HepG2 (cell line): ENCODE data around the gene NELFB. TPM values are rescaled to one million over a fixed set of nuclear protein-coding genes. Genes with fewer than 3 reads are reported as not detected.

Source experiments
- AKAP8 ChIP-seq: sonication (generic); formaldehyde crosslinking; IDR thresholded peaks from 2 replicates; pipeline ENCODE4 v1.5.1; 2020; ENCODE audit warnings: mild to moderate bottlenecking, missing genetic modification reagents
- ATM ChIP-seq: fragments of 450-650 bp; IDR thresholded peaks from 2 replicates; pipeline ENCODE4 v1.7.1; 2017; ENCODE audit warnings: mild to moderate bottlenecking, borderline replicate concordance
- ATRX ChIP-seq: sonication (generic); formaldehyde crosslinking; IDR thresholded peaks from 2 replicates; pipeline ENCODE4 v1.4.0; 2020; ENCODE audit warnings: missing genetic modification reagents, borderline replicate concordance
- EZH2 ChIP-seq: conservative IDR thresholded peaks from 2 replicates; pipeline ENCODE4 v1.6.1; 2012; ENCODE audit warnings: mild to moderate bottlenecking, low read depth, low read length, moderate library complexity
- MXD4 ChIP-seq: IDR thresholded peaks from 2 replicates; pipeline ENCODE4 v1.6.1; 2016; ENCODE audit warnings: mild to moderate bottlenecking, missing biosample characterization, missing genetic modification reagents
- MXI1 ChIP-seq: IDR thresholded peaks from 3 replicates; pipeline ENCODE4 v1.6.1; 2012; ENCODE audit warnings: low read depth, low read length, inconsistent platforms, borderline replicate concordance
- MYNN ChIP-seq: sonication (generic); formaldehyde crosslinking; IDR thresholded peaks from 2 replicates; pipeline ENCODE4 v1.4.0; 2020; ENCODE audit warnings: mild to moderate bottlenecking, low read depth, missing genetic modification reagents
- NFATC3 ChIP-seq: sonication (generic); formaldehyde crosslinking; IDR thresholded peaks from 2 replicates; pipeline ENCODE4 v1.5.1; 2020; ENCODE audit warnings: mild to moderate bottlenecking, missing genetic modification reagents
- NPAS2 ChIP-seq: sonication (generic); formaldehyde crosslinking; IDR thresholded peaks from 2 replicates; pipeline ENCODE4 v1.8.0; 2022; ENCODE audit warnings: mild to moderate bottlenecking, missing genetic modification reagents, borderline replicate concordance
- PAX8 ChIP-seq: sonication (generic); formaldehyde crosslinking; IDR thresholded peaks from 2 replicates; pipeline ENCODE4 v1.8.0; 2022; ENCODE audit warnings: mild to moderate bottlenecking, missing genetic modification reagents, borderline replicate concordance
- STAT5B ChIP-seq: sonication (generic); formaldehyde crosslinking; IDR thresholded peaks from 2 replicates; pipeline ENCODE4 v1.4.0; 2020; ENCODE audit warnings: missing genetic modification reagents
- TEAD3 ChIP-seq: optimal IDR thresholded peaks from 2 replicates; pipeline ENCODE3; 2016; ENCODE audit warnings: borderline replicate concordance
- THAP7 ChIP-seq: sonication (generic); formaldehyde crosslinking; IDR thresholded peaks from 2 replicates; pipeline ENCODE4 v1.8.1; 2023; ENCODE audit warnings: mild to moderate bottlenecking, missing genetic modification reagents
- ZBTB7B ChIP-seq: sonication (generic); formaldehyde crosslinking; IDR thresholded peaks from 2 replicates; pipeline ENCODE4 v1.4.0; 2020; ENCODE audit warnings: missing genetic modification reagents
- ZFP1 ChIP-seq: IDR thresholded peaks from 2 replicates; pipeline ENCODE4 v1.6.1; 2016
- ZMYM2 ChIP-seq: sonication (generic); formaldehyde crosslinking; IDR thresholded peaks from 2 replicates; pipeline ENCODE4 v1.8.0; 2022; ENCODE audit warnings: mild to moderate bottlenecking, missing genetic modification reagents
- ZNF556 ChIP-seq: sonication (generic); formaldehyde crosslinking; IDR thresholded peaks from 2 replicates; pipeline ENCODE4 v1.4.0; 2020; ENCODE audit warnings: mild to moderate bottlenecking, missing genetic modification reagents, borderline replicate concordance
- ZNF746 ChIP-seq: sonication (generic); formaldehyde crosslinking; IDR thresholded peaks from 2 replicates; pipeline ENCODE4 v1.8.0; 2022; ENCODE audit warnings: mild to moderate bottlenecking, missing genetic modification reagents
- ZNF781 ChIP-seq: sonication (generic); formaldehyde crosslinking; IDR thresholded peaks from 2 replicates; pipeline ENCODE4 v1.5.1; 2020; ENCODE audit warnings: borderline replicate concordance, mild to moderate bottlenecking, missing genetic modification reagents; ENCODE audit errors: not compliant biosample characterization
- ZNF878 ChIP-seq: sonication (generic); formaldehyde crosslinking; IDR thresholded peaks from 2 replicates; pipeline ENCODE4 v1.8.1; 2023; ENCODE audit warnings: mild to moderate bottlenecking, missing genetic modification reagents, moderate library complexity
- polyA plus RNA-seq, 8 experiments: library from polyadenylated mRNA; depleted of rRNA in 3 of 8; stranded (reverse) in 7 of 8; unstranded in 1 of 8; fragments of >200 nt; fragmentation: Illumina TruSeq in 4 of 8; extraction: Trizol in 4 of 8; gene quantifications; 2 replicates each; pipeline versions ENCODE4 v1.2.1 to v1.2.3, GENCODE V29; 2011 to 2016; ENCODE audit warnings: low read depth in 4 of 8, missing spikeins in 1 of 8, mixed read lengths in 1 of 8; ENCODE audit not compliant: insufficient read depth in 1 of 8
- total RNA-seq, 5 experiments: library from RNA; depleted of rRNA; stranded (reverse); fragments of >200 nt; fragmentation: Illumina TruSeq; extraction: Trizol; gene quantifications; 2 replicates each; pipeline ENCODE4 v1.2.3, GENCODE V29; 2016; ENCODE audit warnings: low read depth in 1 of 5
- TF ChIP-seq, protein P1 (sequence below): sonication (generic); formaldehyde crosslinking; conservative IDR thresholded peaks from 2 replicates; pipeline ENCODE4 v1.4.0; 2020; ENCODE audit warnings: missing genetic modification reagents
- TF ChIP-seq, protein P2 (sequence below): sonication (generic); IDR thresholded peaks from 2 replicates; pipeline ENCODE4 v1.6.1; 2016; ENCODE audit warnings: low read depth, borderline replicate concordance
- TF ChIP-seq, protein P3 (sequence below): sonication (generic); formaldehyde crosslinking; IDR thresholded peaks from 2 replicates; pipeline ENCODE4 v1.5.0; 2020; ENCODE audit warnings: missing genetic modification reagents, mild to moderate bottlenecking, borderline replicate concordance
- TF ChIP-seq, protein P4 (sequence below), 2 experiments: IDR thresholded peaks; 2 replicates each; pipeline ENCODE4 v1.6.1; 2011 to 2012; ENCODE audit warnings: low read length in 2 of 2, borderline replicate concordance in 1 of 2, low read depth in 1 of 2, mild to moderate bottlenecking in 1 of 2, moderate library complexity in 1 of 2

The NELFB gene
- total and polyA plus RNA-seq, 2 of the 13 experiments (the other 11 are each of a cell fraction or from before 2014, with no cell fraction given) = 26.5 to 45.8 TPM

- TF ChIP-seq AKAP8 (CRISPR knock-in tag) (no peak), ZNF556 (CRISPR knock-in tag) (no peak), PAX8 (no peak), TEAD3 (no peak), MYNN (no peak), THAP7 (CRISPR knock-in tag) (no peak), NFATC3 (CRISPR knock-in tag) (no peak), NPAS2 (CRISPR knock-in tag) (no peak), MXD4 (CRISPR knock-in tag) (peak; percentile 62; the same call in 1 of the 2 replicates), ZMYM2 (CRISPR knock-in tag) (no peak), ZNF878 (CRISPR knock-in tag) (no peak), ZNF746 (CRISPR knock-in tag) (peak; percentile 89; the same call in 1 of the 2 replicates), ATM (no peak), EZH2 (no peak), ZFP1 (CRISPR knock-in tag) (no peak), MXI1 (peak; percentile 42; the same call in 1 of the 3 replicates), ZBTB7B (CRISPR knock-in tag) (peak; percentile 39; the same call in 1 of the 2 replicates), STAT5B (CRISPR knock-in tag) (no peak), ATRX (no peak), ZNF781 (CRISPR knock-in tag) (no peak)
- TF ChIP-seq, protein P1, sequence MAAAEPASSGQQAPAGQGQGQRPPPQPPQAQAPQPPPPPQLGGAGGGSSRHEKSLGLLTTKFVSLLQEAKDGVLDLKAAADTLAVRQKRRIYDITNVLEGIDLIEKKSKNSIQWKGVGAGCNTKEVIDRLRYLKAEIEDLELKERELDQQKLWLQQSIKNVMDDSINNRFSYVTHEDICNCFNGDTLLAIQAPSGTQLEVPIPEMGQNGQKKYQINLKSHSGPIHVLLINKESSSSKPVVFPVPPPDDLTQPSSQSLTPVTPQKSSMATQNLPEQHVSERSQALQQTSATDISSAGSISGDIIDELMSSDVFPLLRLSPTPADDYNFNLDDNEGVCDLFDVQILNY (CRISPR knock-in tag) = no peak
- TF ChIP-seq, protein P2, sequence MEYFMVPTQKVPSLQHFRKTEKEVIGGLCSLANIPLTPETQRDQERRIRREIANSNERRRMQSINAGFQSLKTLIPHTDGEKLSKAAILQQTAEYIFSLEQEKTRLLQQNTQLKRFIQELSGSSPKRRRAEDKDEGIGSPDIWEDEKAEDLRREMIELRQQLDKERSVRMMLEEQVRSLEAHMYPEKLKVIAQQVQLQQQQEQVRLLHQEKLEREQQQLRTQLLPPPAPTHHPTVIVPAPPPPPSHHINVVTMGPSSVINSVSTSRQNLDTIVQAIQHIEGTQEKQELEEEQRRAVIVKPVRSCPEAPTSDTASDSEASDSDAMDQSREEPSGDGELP = peak; percentile 98
- TF ChIP-seq, protein P3, sequence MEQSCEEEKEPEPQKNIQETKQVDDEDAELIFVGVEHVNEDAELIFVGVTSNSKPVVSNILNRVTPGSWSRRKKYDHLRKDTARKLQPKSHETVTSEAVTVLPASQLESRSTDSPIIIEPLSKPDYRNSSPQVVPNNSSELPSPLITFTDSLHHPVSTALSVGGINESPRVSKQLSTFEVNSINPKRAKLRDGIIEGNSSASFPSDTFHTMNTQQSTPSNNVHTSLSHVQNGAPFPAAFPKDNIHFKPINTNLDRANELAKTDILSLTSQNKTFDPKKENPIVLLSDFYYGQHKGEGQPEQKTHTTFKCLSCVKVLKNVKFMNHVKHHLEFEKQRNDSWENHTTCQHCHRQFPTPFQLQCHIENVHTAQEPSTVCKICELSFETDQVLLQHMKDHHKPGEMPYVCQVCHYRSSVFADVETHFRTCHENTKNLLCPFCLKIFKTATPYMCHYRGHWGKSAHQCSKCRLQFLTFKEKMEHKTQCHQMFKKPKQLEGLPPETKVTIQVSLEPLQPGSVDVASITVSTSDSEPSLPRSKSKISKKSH = peak; percentile 87; the same call in 1 of the 2 replicates
- TF ChIP-seq, protein P4, sequence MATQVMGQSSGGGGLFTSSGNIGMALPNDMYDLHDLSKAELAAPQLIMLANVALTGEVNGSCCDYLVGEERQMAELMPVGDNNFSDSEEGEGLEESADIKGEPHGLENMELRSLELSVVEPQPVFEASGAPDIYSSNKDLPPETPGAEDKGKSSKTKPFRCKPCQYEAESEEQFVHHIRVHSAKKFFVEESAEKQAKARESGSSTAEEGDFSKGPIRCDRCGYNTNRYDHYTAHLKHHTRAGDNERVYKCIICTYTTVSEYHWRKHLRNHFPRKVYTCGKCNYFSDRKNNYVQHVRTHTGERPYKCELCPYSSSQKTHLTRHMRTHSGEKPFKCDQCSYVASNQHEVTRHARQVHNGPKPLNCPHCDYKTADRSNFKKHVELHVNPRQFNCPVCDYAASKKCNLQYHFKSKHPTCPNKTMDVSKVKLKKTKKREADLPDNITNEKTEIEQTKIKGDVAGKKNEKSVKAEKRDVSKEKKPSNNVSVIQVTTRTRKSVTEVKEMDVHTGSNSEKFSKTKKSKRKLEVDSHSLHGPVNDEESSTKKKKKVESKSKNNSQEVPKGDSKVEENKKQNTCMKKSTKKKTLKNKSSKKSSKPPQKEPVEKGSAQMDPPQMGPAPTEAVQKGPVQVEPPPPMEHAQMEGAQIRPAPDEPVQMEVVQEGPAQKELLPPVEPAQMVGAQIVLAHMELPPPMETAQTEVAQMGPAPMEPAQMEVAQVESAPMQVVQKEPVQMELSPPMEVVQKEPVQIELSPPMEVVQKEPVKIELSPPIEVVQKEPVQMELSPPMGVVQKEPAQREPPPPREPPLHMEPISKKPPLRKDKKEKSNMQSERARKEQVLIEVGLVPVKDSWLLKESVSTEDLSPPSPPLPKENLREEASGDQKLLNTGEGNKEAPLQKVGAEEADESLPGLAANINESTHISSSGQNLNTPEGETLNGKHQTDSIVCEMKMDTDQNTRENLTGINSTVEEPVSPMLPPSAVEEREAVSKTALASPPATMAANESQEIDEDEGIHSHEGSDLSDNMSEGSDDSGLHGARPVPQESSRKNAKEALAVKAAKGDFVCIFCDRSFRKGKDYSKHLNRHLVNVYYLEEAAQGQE (IDR thresholded peaks at IDR 0.05; ENCODE audit: borderline replicate concordance in 1 of 2, low read depth in 1 of 2, low read length in 2 of 2) = no peak
Observed at GRCh38 chr9:137218754-137219271, 36.3 kb upstream of the NELFB start (continued).
